ENCODE measurements around the gene ADPRH.

DNA sequence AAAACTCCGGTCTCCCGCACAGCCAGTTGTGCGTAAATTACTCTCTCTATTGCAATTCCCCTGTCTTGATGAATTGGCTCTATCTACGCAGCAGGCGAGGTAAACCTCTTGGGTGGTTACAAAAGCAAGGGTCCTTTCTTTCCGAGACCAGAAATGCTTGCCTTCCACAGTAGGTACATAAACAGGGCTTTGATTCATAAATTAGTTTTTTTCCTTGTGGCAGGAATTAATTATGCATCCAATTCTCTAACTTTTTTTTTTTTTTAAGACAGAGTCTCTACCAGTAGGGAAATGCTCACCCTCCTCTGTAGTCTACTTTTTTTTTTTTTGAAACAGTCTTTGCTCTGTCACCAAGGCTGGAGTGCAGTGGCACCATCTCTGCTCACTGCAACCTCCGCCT, 36.1 kb upstream of the ADPRH start:
- TF ChIP-seq CBX8 (IDR thresholded peaks at IDR 0.05) (no peak), KDM1A (IDR thresholded peaks at IDR 0.05; ENCODE audit: low read depth) (no peak), CHD2 (IDR thresholded peaks at IDR 0.05; ENCODE audit: low read length, partially characterized antibody) (no peak), NR3C1 (IDR thresholded peaks at IDR 0.05) (no peak)
- TF ChIP-seq, protein P1, sequence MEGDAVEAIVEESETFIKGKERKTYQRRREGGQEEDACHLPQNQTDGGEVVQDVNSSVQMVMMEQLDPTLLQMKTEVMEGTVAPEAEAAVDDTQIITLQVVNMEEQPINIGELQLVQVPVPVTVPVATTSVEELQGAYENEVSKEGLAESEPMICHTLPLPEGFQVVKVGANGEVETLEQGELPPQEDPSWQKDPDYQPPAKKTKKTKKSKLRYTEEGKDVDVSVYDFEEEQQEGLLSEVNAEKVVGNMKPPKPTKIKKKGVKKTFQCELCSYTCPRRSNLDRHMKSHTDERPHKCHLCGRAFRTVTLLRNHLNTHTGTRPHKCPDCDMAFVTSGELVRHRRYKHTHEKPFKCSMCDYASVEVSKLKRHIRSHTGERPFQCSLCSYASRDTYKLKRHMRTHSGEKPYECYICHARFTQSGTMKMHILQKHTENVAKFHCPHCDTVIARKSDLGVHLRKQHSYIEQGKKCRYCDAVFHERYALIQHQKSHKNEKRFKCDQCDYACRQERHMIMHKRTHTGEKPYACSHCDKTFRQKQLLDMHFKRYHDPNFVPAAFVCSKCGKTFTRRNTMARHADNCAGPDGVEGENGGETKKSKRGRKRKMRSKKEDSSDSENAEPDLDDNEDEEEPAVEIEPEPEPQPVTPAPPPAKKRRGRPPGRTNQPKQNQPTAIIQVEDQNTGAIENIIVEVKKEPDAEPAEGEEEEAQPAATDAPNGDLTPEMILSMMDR (IDR thresholded peaks at IDR 0.05), result no peak
- TF ChIP-seq, protein P2, sequence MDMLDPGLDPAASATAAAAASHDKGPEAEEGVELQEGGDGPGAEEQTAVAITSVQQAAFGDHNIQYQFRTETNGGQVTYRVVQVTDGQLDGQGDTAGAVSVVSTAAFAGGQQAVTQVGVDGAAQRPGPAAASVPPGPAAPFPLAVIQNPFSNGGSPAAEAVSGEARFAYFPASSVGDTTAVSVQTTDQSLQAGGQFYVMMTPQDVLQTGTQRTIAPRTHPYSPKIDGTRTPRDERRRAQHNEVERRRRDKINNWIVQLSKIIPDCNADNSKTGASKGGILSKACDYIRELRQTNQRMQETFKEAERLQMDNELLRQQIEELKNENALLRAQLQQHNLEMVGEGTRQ (IDR thresholded peaks at IDR 0.05), result no peak

Measured in A549 (cell line).